ENCODE data around the gene CCNYL1.
"Not testable (repeated sequence)": the region's sequence is repeated elsewhere in the genome, so short reads cannot be mapped to it uniquely, and the experiment has no call there.

CCNYL1 gene

GRCh38 chr2:207743514-207743913 lies 32.1 kb downstream of the CCNYL1 start:
- Histone ChIP-seq H3K4me3 (no peak overlapping the region), H3K36me3 (peaks cover 8 to 78% (median 22%) of the 10 kb centered on the region in 11 experiments)
- TF ChIP-seq Cebpa-rat (IDR thresholded peaks at IDR 0.05): no peak

GRCh38 chr2:207744050-207744449 lies 32.6 kb downstream of the CCNYL1 start:
- no peak for TF ChIP-seq Cebpa-rat (IDR thresholded peaks at IDR 0.05)
- H3K36me3 ChIP-seq: peaks cover 8 to 79% (median 24%) of the 10 kb centered on the region in 11 experiments

More at GRCh38 chr2:207743514-207743913, 32.1 kb downstream of the CCNYL1 start:
- no peak overlapping the region for H3K27ac ChIP-seq
- H3K4me1 ChIP-seq: peaks cover 0 to 13% (median 10%) of the 10 kb centered on the region in 10 experiments; a peak in 12 of 20 replicates
- H4K20me1 ChIP-seq: peaks cover 0 to 6% (median 0%) of the 10 kb centered on the region in 11 experiments; a peak in 3 of 22 replicates
- H3K9me3 ChIP-seq (replicated peaks in 1 of 11): no peaks in the 10 kb centered on the region
- no peaks in the 10 kb centered on the region for H3K27me3 ChIP-seq
- H3K9ac ChIP-seq: no peak overlapping the region
- H3K4me2 ChIP-seq: no peak overlapping the region

GRCh38 chr2:207744451-207744850 lies 33.0 kb downstream of the CCNYL1 start:
- H3K36me3 ChIP-seq: peaks cover 8 to 79% (median 24%) of the 10 kb centered on the region in 11 experiments
- H3K27me3 ChIP-seq: no peaks in the 10 kb centered on the region
- H4K20me1 ChIP-seq: peaks cover 0 to 6% (median 0%) of the 10 kb centered on the region in 11 experiments; a peak in 4 of 22 replicates
- no peak overlapping the region for H3K4me3 ChIP-seq
- H3K27ac ChIP-seq: no peak overlapping the region
- no peak for TF ChIP-seq Cebpa-rat (IDR thresholded peaks at IDR 0.05)
- H3K4me1 ChIP-seq: peaks cover 0 to 13% (median 10%) of the 10 kb centered on the region in 10 experiments; a peak in 12 of 20 replicates
- H3K9me3 ChIP-seq (replicated peaks in 1 of 11): no peaks in the 10 kb centered on the region
- no peak overlapping the region for H3K9ac ChIP-seq
- H3K4me2 ChIP-seq: no peak overlapping the region

More at GRCh38 chr2:207744050-207744449, 32.6 kb downstream of the CCNYL1 start:
- Histone ChIP-seq H3K9me3 (replicated peaks in 1 of 11) (no peaks in the 10 kb centered on the region), H4K20me1 (peaks cover 0 to 6% (median 0%) of the 10 kb centered on the region in 11 experiments; a peak in 4 of 22 replicates), H3K9ac (no peak overlapping the region), H3K27ac (no peak overlapping the region), H3K4me3 (no peak overlapping the region), H3K4me2 (no peak overlapping the region), H3K27me3 (no peaks in the 10 kb centered on the region), H3K4me1 (peaks cover 0 to 13% (median 10%) of the 10 kb centered on the region in 10 experiments; a peak in 12 of 20 replicates)

GRCh38 chr2:207746131-207746530 lies 34.7 kb downstream of the CCNYL1 start:
- Histone ChIP-seq H3K4me1 (peaks cover 0 to 13% (median 10%) of the 10 kb centered on the region in 10 experiments; a peak in 12 of 20 replicates), H3K9ac (no peak overlapping the region), H3K4me3 (no peak overlapping the region), H4K20me1 (peaks cover 0 to 10% (median 0%) of the 10 kb centered on the region in 11 experiments; a peak in 5 of 22 replicates), H3K27ac (no peak overlapping the region), H3K27me3 (no peaks in the 10 kb centered on the region), H3K4me2 (no peak overlapping the region), H3K9me3 (replicated peaks in 1 of 11) (no peaks in the 10 kb centered on the region), H3K36me3 (peaks cover 18 to 79% (median 29%) of the 10 kb centered on the region in 11 experiments)
- TF ChIP-seq Cebpa-rat (IDR thresholded peaks at IDR 0.05): no peak

GRCh38 chr2:207747653-207748560 lies 36.5 kb downstream of the CCNYL1 start:
- H3K4me3 ChIP-seq: no peak overlapping the region
- H3K27ac ChIP-seq: no peak overlapping the region
- H3K9me3 ChIP-seq (replicated peaks in 1 of 11): no peaks in the 10 kb centered on the region
- H3K4me1 ChIP-seq: peaks cover 0 to 13% (median 10%) of the 10 kb centered on the region in 10 experiments; a peak in 12 of 20 replicates
- peaks cover 15 to 81% (median 27%) of the 10 kb centered on the region in 11 experiments; a peak in 21 of 22 replicates for H3K36me3 ChIP-seq
- no peak overlapping the region for H3K4me2 ChIP-seq
- H3K9ac ChIP-seq: peak overlapping the region in 1 of 11 experiments; percentile 15; a peak in 1 of 22 replicates
- peaks cover 0 to 10% (median 0%) of the 10 kb centered on the region in 11 experiments; a peak in 5 of 22 replicates for H4K20me1 ChIP-seq
- TF ChIP-seq Cebpa-rat (IDR thresholded peaks at IDR 0.05): no peak
- no peaks in the 10 kb centered on the region for H3K27me3 ChIP-seq

- Histone ChIP-seq H3K27me3 (no peaks in the 10 kb centered on the region), H3K27ac (no peak overlapping the region), H3K9me3 (replicated peaks in 1 of 11) (no peaks in the 10 kb centered on the region), H3K36me3 (peaks cover 15 to 81% (median 34%) of the 10 kb centered on the region in 11 experiments; a peak in 21 of 22 replicates), H3K4me3 (no peak overlapping the region), H3K4me2 (no peak overlapping the region), H4K20me1 (peaks cover 0 to 15% (median 0%) of the 10 kb centered on the region in 11 experiments; a peak in 5 of 22 replicates), H3K4me1 (peaks cover 0 to 13% (median 10%) of the 10 kb centered on the region in 10 experiments; a peak in 12 of 20 replicates), H3K9ac (peak overlapping the region in 1 of 11 experiments; percentile 15; a peak in 1 of 22 replicates)
- no peak for TF ChIP-seq Cebpa-rat (IDR thresholded peaks at IDR 0.05)
Measured at GRCh38 chr2:207748993-207749392, 37.6 kb downstream of the CCNYL1 start.

GRCh38 chr2:207749873-207750272 lies 38.4 kb downstream of the CCNYL1 start:
- Histone ChIP-seq H3K9me3 (replicated peaks in 1 of 11) (no peaks in the 10 kb centered on the region), H3K4me2 (no peak overlapping the region), H3K4me3 (no peak overlapping the region), H4K20me1 (peaks cover 0 to 24% (median 0%) of the 10 kb centered on the region in 11 experiments; a peak in 5 of 22 replicates), H3K4me1 (peaks cover 0 to 9% (median 8%) of the 10 kb centered on the region in 10 experiments; a peak in 12 of 20 replicates), H3K27ac (no peak overlapping the region), H3K9ac (no peak overlapping the region), H3K27me3 (no peaks in the 10 kb centered on the region), H3K36me3 (peaks cover 20 to 81% (median 43%) of the 10 kb centered on the region in 11 experiments; a peak in 21 of 22 replicates)
- TF ChIP-seq Cebpa-rat (IDR thresholded peaks at IDR 0.05): no peak

- Histone ChIP-seq H3K9ac (no peak overlapping the region), H3K4me1 (peaks cover 0 to 4% (median 3%) of the 10 kb centered on the region in 10 experiments; a peak in 9 of 20 replicates)
Measured at GRCh38 chr2:207750345-207750744, 38.9 kb downstream of the CCNYL1 start.

GRCh38 chr2:207750876-207751275 lies 39.4 kb downstream of the CCNYL1 start:
- Histone ChIP-seq H3K27me3 (no peaks in the 10 kb centered on the region), H3K9ac (no peak overlapping the region), H3K36me3 (peaks cover 23 to 89% (median 44%) of the 10 kb centered on the region in 11 experiments; a peak in 21 of 22 replicates), H4K20me1 (peaks cover 0 to 34% (median 0%) of the 10 kb centered on the region in 11 experiments; a peak in 4 of 22 replicates), H3K9me3 (replicated peaks in 1 of 11) (no peaks in the 10 kb centered on the region), H3K4me3 (no peak overlapping the region), H3K4me2 (no peak overlapping the region), H3K27ac (no peak overlapping the region), H3K4me1 (peaks cover 0 to under 1% (median 0%) of the 10 kb centered on the region in 10 experiments; a peak in 1 of 20 replicates)
- no peak for TF ChIP-seq Cebpa-rat (IDR thresholded peaks at IDR 0.05)

More at GRCh38 chr2:207750345-207750744, 38.9 kb downstream of the CCNYL1 start:
- Histone ChIP-seq H3K4me3 (no peak overlapping the region), H3K27me3 (no peaks in the 10 kb centered on the region), H4K20me1 (peaks cover 0 to 28% (median 0%) of the 10 kb centered on the region in 11 experiments; a peak in 5 of 22 replicates), H3K9me3 (replicated peaks in 1 of 11) (no peaks in the 10 kb centered on the region), H3K4me2 (no peak overlapping the region), H3K36me3 (peaks cover 23 to 84% (median 44%) of the 10 kb centered on the region in 11 experiments; a peak in 21 of 22 replicates), H3K27ac (no peak overlapping the region)
- no peak for TF ChIP-seq Cebpa-rat (IDR thresholded peaks at IDR 0.05)

- not testable (repeated sequence) for H3K9ac ChIP-seq; H3K4me1 ChIP-seq; H3K4me2 ChIP-seq; H3K9me3 ChIP-seq (replicated peaks in 1 of 11); H3K27ac ChIP-seq; H3K27me3 ChIP-seq; H3K4me3 ChIP-seq
- H4K20me1 ChIP-seq: peaks cover 0 to 62% (median 0%) of the 10 kb centered on the region in 11 experiments; a peak in 5 of 22 replicates
- peaks cover 15 to 91% (median 35%) of the 10 kb centered on the region in 11 experiments; a peak in 19 of 22 replicates for H3K36me3 ChIP-seq
Measured at GRCh38 chr2:207753688-207754087, 42.2 kb downstream of the CCNYL1 start.
